ENCODE data around the gene NELFCD.

GRCh38 chr20:58971429-58971828 lies 9.6 kb upstream of the NELFCD start:
- TF ChIP-seq RAD21 (IDR thresholded peaks at IDR 0.05; ENCODE audit: low read depth) (no peak), CTCF (IDR thresholded peaks at IDR 0.05 in 2 of 3, conservative IDR thresholded peaks at IDR 0.05 in 1 of 3; ENCODE audit: borderline replicate concordance in 1 of 3, insufficient read depth in 1 of 3, low read depth in 2 of 3, low read length in 2 of 3) (no peak), EZH2 (IDR thresholded peaks at IDR 0.05) (no peak), ELF1 (IDR thresholded peaks at IDR 0.05; ENCODE audit: borderline replicate concordance, low read depth) (no peak), POLR2A (IDR thresholded peaks at IDR 0.05; ENCODE audit: borderline replicate concordance, extremely low read depth, insufficient read depth, insufficient read length) (no peak), POLR2AphosphoS5 (IDR thresholded peaks at IDR 0.05; ENCODE audit: low read depth, low read length) (no peak)
